DMS153 treated with DMSO at 0.1 percent for 48 hours (cell line): ENCODE measurements around the gene DPH2.
A peak's percentile ranks its signal among the peaks of the same experiment; 100 is the strongest.

Experiments
- DNase-seq: peaks from one replicate; lab custom pipeline; 2025; ENCODE audit not compliant: unreplicated experiment; lab: John Stamatoyannopoulos, UW

The DPH2 gene

DNA sequence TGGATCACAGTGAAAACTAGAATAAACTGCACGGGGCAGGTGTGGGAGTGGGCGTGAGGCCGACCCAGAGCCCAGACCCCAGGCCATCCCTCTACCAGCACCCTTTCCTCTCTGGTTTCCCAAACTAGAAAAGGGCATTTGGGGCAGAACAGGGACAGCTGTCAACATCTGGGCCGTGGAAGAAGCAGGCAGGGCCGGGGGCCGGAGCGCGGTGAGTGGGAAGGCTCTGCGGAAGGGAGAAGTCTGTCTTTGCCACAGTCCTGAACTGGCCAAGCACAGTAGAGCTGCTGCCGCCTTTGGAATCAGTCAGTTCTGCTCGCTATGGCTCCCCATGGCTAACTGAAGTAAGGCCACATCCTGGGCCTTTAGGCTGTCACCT lies 28.2 kb downstream of the DPH2 start:
- no peak for DNase-seq

DNA sequence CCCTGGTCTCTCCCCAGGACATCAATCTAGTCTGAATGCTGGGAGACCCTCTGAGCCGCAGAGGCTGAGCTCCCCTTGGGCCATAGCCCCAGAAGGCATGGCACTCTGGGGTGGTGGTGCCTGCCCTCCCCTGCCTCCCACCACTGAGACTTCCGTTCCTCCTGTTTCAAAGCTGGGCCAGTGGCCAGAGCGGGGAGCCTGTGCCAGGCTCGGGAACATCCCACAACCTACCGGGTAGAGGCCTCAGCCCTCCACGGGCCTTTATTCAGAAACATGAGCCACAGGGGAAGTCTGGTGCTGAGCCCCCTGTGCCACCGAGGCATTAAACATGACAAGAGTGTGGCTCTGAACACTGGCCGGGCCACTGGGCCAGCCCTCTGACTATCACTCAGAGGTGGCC lies 29.6 kb downstream of the DPH2 start:
- DNase-seq, result no peak

DNA sequence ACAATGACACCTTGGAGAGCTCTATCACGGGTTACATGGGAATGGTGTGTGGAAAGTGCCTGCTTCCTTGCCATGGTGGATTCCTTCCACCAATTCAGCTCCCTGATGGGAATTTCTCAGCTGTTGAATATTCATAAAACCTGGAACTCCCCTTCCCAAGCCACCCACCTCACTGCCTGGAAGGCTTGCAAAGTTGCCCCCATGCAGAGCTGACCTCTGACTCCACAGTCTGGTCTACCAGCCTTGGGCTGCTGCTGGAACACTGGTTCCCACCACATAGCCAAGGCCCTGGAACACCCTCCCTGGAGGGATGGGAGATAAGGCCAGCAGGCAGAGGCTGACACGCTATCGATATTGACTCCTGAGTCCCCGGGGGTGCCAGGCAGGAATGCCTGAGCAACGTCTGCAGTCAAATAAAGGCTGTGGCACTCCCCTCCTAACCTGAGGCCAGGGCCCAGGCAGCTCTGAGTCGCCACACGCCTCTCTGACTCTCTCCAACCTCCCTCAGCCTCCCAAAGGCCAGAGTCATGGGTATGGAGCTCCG lies 30.4 kb downstream of the DPH2 start:
- no peak for DNase-seq

GRCh38 chr1:44002165-44002564 lies 32.4 kb downstream of the DPH2 start:
- no peak for DNase-seq

DNA sequence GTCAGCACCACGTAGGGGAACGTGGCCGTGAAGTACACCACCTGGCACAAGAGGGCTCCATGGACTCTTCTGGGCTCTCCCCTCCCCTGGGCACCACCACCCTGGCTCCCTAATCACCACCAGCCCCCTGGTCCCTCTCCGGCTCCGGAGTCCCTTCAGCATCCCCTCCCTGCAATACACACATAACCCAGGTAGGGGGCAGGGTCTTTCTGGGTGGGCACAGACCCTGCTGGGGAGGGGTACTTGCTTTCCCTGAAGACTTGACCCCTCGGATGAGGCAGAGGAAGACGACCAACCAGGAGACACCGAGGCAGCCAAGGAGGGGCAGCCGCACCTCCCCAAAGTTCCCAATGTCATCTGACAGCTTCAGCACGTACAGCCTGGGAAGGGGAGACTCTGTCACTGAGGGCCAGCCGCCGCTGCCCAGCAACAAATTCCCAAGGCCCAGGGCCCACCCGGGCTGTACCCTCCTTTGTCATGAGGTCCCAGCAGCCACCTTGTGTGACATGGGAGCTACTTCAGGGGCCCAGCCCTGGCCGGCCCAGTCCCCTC lies 32.9 kb downstream of the DPH2 start:
- no peak for DNase-seq

GRCh38 chr1:44008259-44008658 lies 38.4 kb downstream of the DPH2 start:
- no peak for DNase-seq

- no peak for DNase-seq
Observed at GRCh38 chr1:44010935-44011471, 41.2 kb downstream of the DPH2 start.

DNA sequence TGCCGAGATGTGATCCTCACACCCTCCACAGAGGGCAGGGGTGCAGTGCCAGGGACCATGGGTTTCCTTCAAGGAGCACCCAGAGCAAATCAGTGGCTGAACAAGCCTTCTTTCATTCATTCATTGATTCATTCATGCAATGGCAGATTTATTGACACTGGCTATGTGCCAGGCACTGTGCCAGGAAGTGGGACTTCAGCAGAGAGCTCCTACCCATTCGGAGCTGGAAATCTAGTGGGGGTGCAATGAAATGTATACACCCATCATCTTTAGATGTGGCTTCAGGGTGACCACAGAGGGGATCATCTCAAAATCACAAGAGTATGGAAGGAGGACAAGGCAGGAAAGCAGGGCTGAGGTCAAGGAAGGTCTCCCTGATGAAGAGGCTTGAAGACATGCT lies 42.6 kb downstream of the DPH2 start:
- DNase-seq, result peak; percentile 23

DNA sequence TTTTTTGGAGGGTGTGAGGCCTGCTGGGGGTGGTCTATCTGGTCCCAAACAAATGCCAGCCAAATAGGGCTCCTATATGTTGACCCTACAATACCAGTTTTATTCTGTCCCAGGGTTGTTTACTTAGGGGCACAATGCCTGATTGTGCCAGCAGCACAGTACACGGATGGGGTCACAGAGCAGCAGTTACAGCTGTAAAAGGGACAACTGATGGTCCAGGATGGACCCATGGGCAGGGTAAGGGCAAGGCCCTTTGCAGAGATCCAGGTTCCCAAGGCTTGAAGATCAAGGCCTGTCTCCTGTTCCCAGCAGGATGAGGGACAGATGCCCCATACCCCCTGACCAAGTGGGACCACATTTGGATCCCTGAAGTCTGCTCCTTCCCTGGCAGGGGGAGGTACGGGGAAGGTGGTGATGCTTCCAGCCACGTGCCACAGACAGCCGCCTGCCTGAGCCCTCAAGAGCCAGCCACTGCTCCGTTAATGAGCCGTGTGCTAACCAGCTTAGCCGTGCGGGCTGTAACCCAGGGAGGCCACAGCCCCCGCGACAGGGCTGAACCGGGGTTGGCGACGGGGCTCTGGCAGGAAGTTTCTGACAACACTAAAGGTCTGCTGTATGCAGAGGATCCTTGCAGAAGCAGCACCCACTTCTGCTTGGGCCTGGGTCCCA lies 43.3 kb downstream of the DPH2 start:
- no peak for DNase-seq

- no peak for DNase-seq
Observed at GRCh38 chr1:44013949-44014348, 44.1 kb downstream of the DPH2 start.

- DNase-seq, result no peak
Observed at GRCh38 chr1:44014365-44015104, 44.7 kb downstream of the DPH2 start.

GRCh38 chr1:44015206-44015605 lies 45.4 kb downstream of the DPH2 start:
- no peak for DNase-seq

GRCh38 chr1:44016041-44016889 lies 46.5 kb downstream of the DPH2 start:
- no peak for DNase-seq

GRCh38 chr1:44016890-44017400 lies 47.1 kb downstream of the DPH2 start:
- no peak for DNase-seq

DNA sequence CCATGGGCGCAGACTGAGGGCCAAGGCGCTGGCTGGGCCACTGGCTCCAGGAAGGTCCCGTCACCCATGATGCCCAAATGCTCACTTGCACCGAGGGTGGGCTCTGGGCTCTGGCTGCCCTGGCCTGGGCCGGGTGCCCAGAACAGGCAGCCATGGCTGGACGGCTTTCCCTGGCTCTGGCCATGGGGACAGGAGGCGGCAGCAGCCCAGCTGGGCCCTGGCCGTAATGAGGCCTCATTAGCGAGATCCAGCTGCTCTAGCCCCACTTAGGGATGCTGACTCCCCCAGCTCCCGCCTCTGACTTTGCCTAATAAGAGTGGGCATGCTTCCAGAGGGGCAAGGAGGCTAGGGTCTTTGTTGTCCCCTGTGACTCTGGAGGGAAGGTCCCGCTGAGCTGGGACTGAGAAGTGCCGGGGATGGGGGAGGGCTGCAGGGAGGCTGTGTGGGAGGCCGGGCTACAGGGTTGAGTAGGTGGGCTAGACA lies 49.7 kb downstream of the DPH2 start:
- no peak for DNase-seq

- no peak for DNase-seq
Observed at GRCh38 chr1:44020464-44020863, 50.7 kb downstream of the DPH2 start.

GRCh38 chr1:44021156-44021555 lies 51.3 kb downstream of the DPH2 start:
- no peak for DNase-seq

- DNase-seq, result no peak
Observed at GRCh38 chr1:44021581-44022321, 51.9 kb downstream of the DPH2 start.
